Transverse colon (tissue), 4 donors: ENCODE data around the gene DLG2. TPM values are rescaled to one million over a fixed set of nuclear protein-coding genes. Genes with fewer than 3 reads are reported as not detected.
"Not testable (repeated sequence)": the region's sequence is repeated elsewhere in the genome, so short reads cannot be mapped to it uniquely, and the experiment has no call there.

Source experiments
- DNase-seq: peaks from one replicate; pipeline ENCODE4 v3.0.0-alpha.2; 2019
- H3K27ac ChIP-seq, 4 donors: fragments of 200-600 bp; sonication (generic); 2 replicates each; pipeline ENCODE4 v1.5.1; 2016 to 2018; ENCODE audit warnings: inconsistent platforms in 4 of 4
- H3K27me3 ChIP-seq: fragments of 200-600 bp; sonication (generic); 2 replicates; pipeline ENCODE4 v1.5.1; 2017; ENCODE audit warnings: inconsistent platforms
- H3K36me3 ChIP-seq, 4 donors: fragments of 200-600 bp; sonication (generic); 2 replicates each; pipeline ENCODE4 v1.5.1; 2017 to 2019; ENCODE audit warnings: inconsistent platforms in 4 of 4
- H3K4me1 ChIP-seq, 4 donors: fragments of 200-600 bp; sonication (generic); 2 replicates each; pipeline ENCODE4 v1.5.1; 2017 to 2020; ENCODE audit warnings: inconsistent platforms in 4 of 4
- H3K4me3 ChIP-seq, 4 donors: fragments of 200-600 bp; sonication (generic); 1 replicate in 1 of 4; 2 replicates in 3 of 4; pipeline versions ENCODE4 v1.5.1 to v1.6.1; 2017 to 2019; ENCODE audit warnings: inconsistent platforms in 4 of 4
- H3K9me3 ChIP-seq, 2 donors: fragments of 200-600 bp; sonication (generic); 2 replicates each; pipeline ENCODE4 v1.5.1; 2017 to 2019; ENCODE audit warnings: inconsistent platforms in 2 of 2
- EP300 ChIP-seq: sonication (generic); formaldehyde crosslinking; IDR thresholded peaks from one replicate; pipeline ENCODE4 v1.6.1; 2017; ENCODE audit warnings: antibody characterized with exemption, low read depth
- POLR2A ChIP-seq: fragments of 450-650 bp; IDR thresholded peaks from one replicate; pipeline ENCODE4 v1.6.1; 2016; ENCODE audit warnings: antibody characterized with exemption, mild to moderate bottlenecking, moderate library complexity
- POLR2AphosphoS5 ChIP-seq, 3 donors: sonication (generic); formaldehyde crosslinking; IDR thresholded peaks; one replicate each; pipeline ENCODE4 v1.6.1; 2016; ENCODE audit warnings: antibody characterized with exemption in 3 of 3
- WGBS, 2 donors: methylation state at CpG; one replicate each; pipeline ENCODE4 v1.1.5; 2018; ENCODE audit warnings: low coverage in 1 of 2; 5-methylcytosine and 5-hydroxymethylcytosine counted together
- in situ Hi-C, 4 donors: fragments of 200-750 bp; cut with MboI; loops; one replicate each; pipeline versions ENCODE4 v1.15.0 to v1.15.1; 2017; ENCODE audit warnings: low sequenced_read_pairs in 3 of 4, low pct_ligation_motif_present in 1 of 4, low pct_unique_long_range_greater_than_20kb in 1 of 4
- intact Hi-C: fragments of 100-400 bp; cut with DNase I; formaldehyde crosslinking; loops from one replicate; pipeline ENCODE4 v1.15.1; 2023; ENCODE audit warnings: low total_unique reads
- total RNA-seq, 4 donors: library from RNA; depleted of rRNA; stranded (reverse); fragments of >200 nt; gene quantifications; one replicate each; pipeline ENCODE4 v1.1.0, GENCODE V29; 2016
- TF ChIP-seq, protein P1 (sequence below), 5 experiments: fragments of 200-600 bp in 3 of 5; fragments of 450-650 bp in 2 of 5; sonication (generic) in 3 of 5; IDR thresholded peaks; 1 replicate in 2 of 5; 2 replicates in 3 of 5; pipeline ENCODE4 v1.5.1; 2016 to 2017; ENCODE audit warnings: antibody characterized with exemption in 5 of 5, inconsistent platforms in 3 of 5, mild to moderate bottlenecking in 2 of 5, moderate library complexity in 1 of 5

The DLG2 gene
- total RNA-seq, 4 donors from 2014 or later, result 1.9 to 28.3 (median 3.7) TPM

DNA sequence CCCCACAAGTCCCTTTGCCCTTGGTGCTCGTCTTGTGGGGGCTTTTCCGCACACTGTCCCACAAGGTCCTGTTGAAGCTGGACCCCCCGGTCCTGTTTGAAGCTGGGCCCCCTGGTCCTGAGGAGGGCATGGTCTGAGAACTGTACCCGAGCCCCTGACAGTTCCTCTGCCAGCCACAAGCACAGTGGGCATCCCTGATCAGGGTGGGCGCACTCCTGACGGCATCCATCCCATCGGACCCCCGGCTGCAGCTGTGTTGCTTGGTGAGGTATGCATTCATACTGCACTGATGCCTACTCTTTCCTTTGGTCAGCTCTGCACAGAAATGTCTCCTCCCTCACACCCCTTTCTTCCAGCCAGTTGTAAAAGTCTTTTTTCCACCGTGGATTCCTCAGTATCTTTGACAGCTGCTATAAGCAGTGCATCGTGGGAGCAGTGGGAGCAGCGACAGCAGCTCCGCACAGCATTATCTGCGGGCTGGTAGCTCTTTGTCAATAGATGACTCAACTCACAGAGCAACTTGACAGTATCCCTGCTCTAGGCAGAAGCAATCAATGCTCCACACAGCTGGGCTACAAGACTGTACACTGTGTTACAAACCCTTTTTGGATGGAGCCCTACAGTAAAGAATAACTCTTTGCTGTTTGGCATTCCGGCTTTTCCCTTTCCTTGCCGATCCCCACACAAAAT, 1310.1 kb downstream of the DLG2 start:
- in situ Hi-C loops (no loop called here), intact Hi-C loops (no loop called here)
- TF ChIP-seq EP300 (no peak), POLR2A (no peak), POLR2AphosphoS5 (IDR thresholded peaks at IDR 0.05) (no peak)
- TF ChIP-seq, protein P1, sequence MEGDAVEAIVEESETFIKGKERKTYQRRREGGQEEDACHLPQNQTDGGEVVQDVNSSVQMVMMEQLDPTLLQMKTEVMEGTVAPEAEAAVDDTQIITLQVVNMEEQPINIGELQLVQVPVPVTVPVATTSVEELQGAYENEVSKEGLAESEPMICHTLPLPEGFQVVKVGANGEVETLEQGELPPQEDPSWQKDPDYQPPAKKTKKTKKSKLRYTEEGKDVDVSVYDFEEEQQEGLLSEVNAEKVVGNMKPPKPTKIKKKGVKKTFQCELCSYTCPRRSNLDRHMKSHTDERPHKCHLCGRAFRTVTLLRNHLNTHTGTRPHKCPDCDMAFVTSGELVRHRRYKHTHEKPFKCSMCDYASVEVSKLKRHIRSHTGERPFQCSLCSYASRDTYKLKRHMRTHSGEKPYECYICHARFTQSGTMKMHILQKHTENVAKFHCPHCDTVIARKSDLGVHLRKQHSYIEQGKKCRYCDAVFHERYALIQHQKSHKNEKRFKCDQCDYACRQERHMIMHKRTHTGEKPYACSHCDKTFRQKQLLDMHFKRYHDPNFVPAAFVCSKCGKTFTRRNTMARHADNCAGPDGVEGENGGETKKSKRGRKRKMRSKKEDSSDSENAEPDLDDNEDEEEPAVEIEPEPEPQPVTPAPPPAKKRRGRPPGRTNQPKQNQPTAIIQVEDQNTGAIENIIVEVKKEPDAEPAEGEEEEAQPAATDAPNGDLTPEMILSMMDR (IDR thresholded peaks at IDR 0.05), result no peak
- Histone ChIP-seq H3K36me3 (no peaks in the 10 kb centered on the region), H3K4me1 (no peaks in the 10 kb centered on the region), H3K27me3 (no peaks in the 10 kb centered on the region), H3K9me3 (no peaks in the 10 kb centered on the region), H3K4me3 (no peak overlapping the region), H3K27ac (no peak overlapping the region)
- 66 to 80% methylated on average over 5 to 15 of the region's 15 CpGs for WGBS, 2 donors
- DNase-seq, result no peak

DNA sequence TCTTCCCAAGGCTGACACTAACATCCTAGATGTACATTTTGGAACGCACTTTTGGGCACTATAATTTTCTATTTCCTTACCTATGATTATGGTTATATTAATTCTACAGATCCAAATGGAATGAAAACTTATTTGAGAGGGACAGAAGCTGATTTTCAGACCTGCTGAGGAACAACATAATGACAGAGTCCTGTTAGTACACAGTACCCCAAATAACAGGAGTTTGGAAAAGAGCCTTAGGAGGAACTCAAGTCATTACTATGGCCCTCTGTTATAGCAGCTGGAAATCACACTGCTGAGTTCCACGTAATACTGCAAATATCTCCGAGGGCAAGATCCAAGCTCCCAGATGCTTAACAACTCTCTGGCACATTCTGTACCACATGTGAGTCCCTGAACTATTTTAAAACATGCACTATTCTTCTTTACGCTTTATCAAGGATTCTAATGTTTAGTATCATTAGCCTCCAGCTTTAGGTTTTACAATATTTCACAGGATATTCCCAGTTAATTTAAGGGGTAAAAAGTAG, 1313.2 kb downstream of the DLG2 start:
- no peaks in the 10 kb centered on the region for H3K36me3 ChIP-seq
- H3K4me1 ChIP-seq, result no peaks in the 10 kb centered on the region
- intact Hi-C loops (no loop called here), in situ Hi-C loops (no loop called here)
- no peak overlapping the region for H3K27ac ChIP-seq
- TF ChIP-seq EP300, result no peak
- TF ChIP-seq POLR2AphosphoS5 (IDR thresholded peaks at IDR 0.05), result no peak
- TF ChIP-seq, protein P1 (IDR thresholded peaks at IDR 0.05), result no peak
- no peak for TF ChIP-seq POLR2A
- H3K4me3 ChIP-seq, result no peak overlapping the region
- no peaks in the 10 kb centered on the region for H3K27me3 ChIP-seq
- H3K9me3 ChIP-seq, result no peaks in the 10 kb centered on the region
- DNase-seq, result no peak
- 61 to 81% methylated on average over 4 of the region's 4 CpGs for WGBS, 2 donors

DNA sequence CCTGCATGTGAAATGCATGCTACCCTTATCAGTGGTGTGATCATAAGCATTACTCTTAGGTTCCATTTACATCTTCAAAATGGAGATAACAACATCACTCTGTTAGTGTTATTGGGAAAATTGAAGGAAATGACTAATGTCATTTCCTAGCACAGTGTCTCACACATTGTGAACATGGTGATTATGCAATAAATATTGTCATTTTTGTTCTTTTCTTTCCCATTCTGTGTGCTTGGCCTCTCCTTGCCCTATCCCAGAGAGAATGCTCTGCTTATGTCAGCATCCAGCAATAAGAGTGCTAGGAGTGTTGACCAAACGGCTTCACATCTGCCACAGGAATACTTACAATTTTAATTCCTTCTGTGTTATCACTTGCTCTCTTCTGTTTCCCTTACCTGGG, 1316.9 kb downstream of the DLG2 start:
- TF ChIP-seq, protein P1 (IDR thresholded peaks at IDR 0.05), result no peak
- TF ChIP-seq POLR2A (no peak), EP300 (no peak), POLR2AphosphoS5 (IDR thresholded peaks at IDR 0.05) (no peak)
- Histone ChIP-seq H3K36me3 (no peaks in the 10 kb centered on the region), H3K27ac (no peak overlapping the region), H3K9me3 (no peaks in the 10 kb centered on the region), H3K4me3 (no peak overlapping the region), H3K27me3 (no peaks in the 10 kb centered on the region), H3K4me1 (no peaks in the 10 kb centered on the region)
- in situ Hi-C loops, result no loop called here
- no peak for DNase-seq
- 54% methylated on average over 1 of the region's 1 CpG; no CpG with 5 or more reads in 1 of the 2 donors for WGBS, 2 donors
- intact Hi-C loops, result no loop called here

DNA sequence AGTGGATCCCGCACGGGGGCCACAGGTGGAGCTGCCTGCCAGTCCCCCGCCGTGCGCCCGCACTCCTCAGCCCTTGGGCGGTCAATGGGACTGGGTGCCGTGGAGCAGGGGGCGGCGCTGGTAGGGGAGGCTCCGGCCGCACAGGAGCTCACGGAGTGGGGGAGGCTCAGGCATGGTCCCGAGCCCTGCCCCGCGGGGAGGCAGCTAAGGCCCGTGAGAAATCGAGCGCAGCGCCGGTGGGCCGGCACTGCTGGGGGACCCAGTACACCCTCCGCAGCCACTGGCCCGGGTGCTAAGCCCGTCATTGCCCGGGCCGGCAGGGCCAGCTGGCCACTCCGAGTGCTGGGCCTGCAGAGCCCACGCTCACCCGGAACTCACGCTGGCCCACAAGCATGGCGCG, 1318.7 kb downstream of the DLG2 start:
- H3K36me3 ChIP-seq, H3K4me3 ChIP-seq, H3K27me3 ChIP-seq, DNase-seq, H3K9me3 ChIP-seq, intact Hi-C loops, H3K4me1 ChIP-seq, in situ Hi-C loops, H3K27ac ChIP-seq: not testable (repeated sequence)
- WGBS, 2 donors, result 94% methylated on average over 13 of the region's 33 CpGs; no CpG with 5 or more reads in 1 of the 2 donors
